K562 (cell line): ENCODE measurements around the gene SDCCAG8. TPM values are rescaled to one million over a fixed set of nuclear protein-coding genes. Genes with fewer than 3 reads are reported as not detected.

Experiments
- ATF7 ChIP-seq: fragments of 450-650 bp; IDR thresholded peaks from 2 replicates; pipeline ENCODE4 v1.7.1; 2014; ENCODE audit warnings: mild to moderate bottlenecking, moderate library complexity
- BACH1 ChIP-seq: fragments of 200-800 bp; sonication (Bioruptor generic); IDR thresholded peaks from 2 replicates; pipeline ENCODE4 v1.6.1; 2016; ENCODE audit warnings: missing genetic modification characterization, missing compliant biosample characterization
- BRD4 ChIP-seq: fragments of 200-600 bp; sonication (generic); IDR thresholded peaks from 2 replicates; pipeline ENCODE4 v1.6.1; 2017; ENCODE audit warnings: inconsistent platforms
- CBFA2T3 ChIP-seq: fragments of 450-650 bp; IDR thresholded peaks from 2 replicates; pipeline ENCODE4 v1.6.1; 2017
- ELF1 ChIP-seq: fragments of 200-800 bp; sonication (Bioruptor generic); IDR thresholded peaks from 2 replicates; pipeline ENCODE4 v1.6.1; 2016; ENCODE audit warnings: missing genetic modification characterization, missing compliant biosample characterization
- FOSL1 ChIP-seq: fragments of 200-800 bp; sonication (Bioruptor generic); conservative IDR thresholded peaks from 2 replicates; pipeline ENCODE4 v1.6.1; 2016; ENCODE audit warnings: missing genetic modification characterization, missing compliant biosample characterization
- FOXA1 ChIP-seq: fragments of 450-650 bp; IDR thresholded peaks from 2 replicates; pipeline ENCODE4 v1.6.1; 2016; ENCODE audit warnings: mild to moderate bottlenecking, borderline replicate concordance
- GABPA ChIP-seq: fragments of 200-800 bp; sonication (Bioruptor generic); conservative IDR thresholded peaks from 2 replicates; pipeline ENCODE4 v1.6.1; 2016; ENCODE audit warnings: low read depth, missing genetic modification characterization, missing compliant biosample characterization
- HEY1 ChIP-seq: fragments of 250-450 bp; sonication (Bioruptor Pico); IDR thresholded peaks from 2 replicates; pipeline ENCODE4 v1.5.0; 2020; ENCODE audit warnings: mild to moderate bottlenecking, moderate library complexity, borderline replicate concordance
- KDM4B ChIP-seq, 2 experiments: fragments of 450-650 bp in 1 of 2; sonication (generic) in 1 of 2; IDR thresholded peaks; 2 replicates each; pipeline ENCODE4 v1.6.1; 2016 to 2017; ENCODE audit warnings: borderline replicate concordance in 2 of 2, antibody characterized with exemption in 1 of 2, low read depth in 1 of 2, mild to moderate bottlenecking in 1 of 2
- MAFG ChIP-seq: fragments of 450-650 bp; conservative IDR thresholded peaks from 2 replicates; pipeline ENCODE4 v1.6.1; 2016; ENCODE audit warnings: missing genetic modification characterization, missing compliant biosample characterization
- NFE2L1 ChIP-seq: fragments of 450-650 bp; IDR thresholded peaks from 2 replicates; pipeline ENCODE4 v1.6.1; 2016; ENCODE audit warnings: missing genetic modification characterization, low read depth, mild to moderate bottlenecking, missing compliant biosample characterization, moderate library complexity, borderline replicate concordance
- NR2C1 ChIP-seq, 2 experiments: fragments of 450-650 bp; IDR thresholded peaks; 2 replicates each; pipeline ENCODE4 v1.6.1; 2017; ENCODE audit warnings: mild to moderate bottlenecking in 2 of 2, antibody characterized with exemption in 1 of 2, inconsistent platforms in 1 of 2, missing compliant biosample characterization in 1 of 2, missing genetic modification characterization in 1 of 2
- SLC30A9 ChIP-seq: fragments of 250-450 bp; sonication (Bioruptor Pico); IDR thresholded peaks from 2 replicates; pipeline ENCODE4 v1.8.0; 2022; ENCODE audit warnings: mild to moderate bottlenecking, moderate library complexity
- U2AF1 ChIP-seq: fragments of 200-400 bp; formaldehyde crosslinking; optimal IDR thresholded peaks from 2 replicates; pipeline ENCODE3; 2017; ENCODE audit warnings: mild to moderate bottlenecking, low read depth, low read length, moderate library complexity
- ZNF24 ChIP-seq: fragments of 450-650 bp; IDR thresholded peaks from 2 replicates; pipeline ENCODE4 v1.6.1; 2016
- polyA plus RNA-seq, 8 experiments: library from polyadenylated mRNA; depleted of rRNA in 4 of 8; stranded (reverse) in 5 of 8; unstranded in 3 of 8; fragments of >200 nt; fragmentation: Nextera tagmentation in 2 of 8; fragmentation: Illumina TruSeq in 1 of 8; extraction: Ambion mirVana in 2 of 8; extraction: Trizol in 1 of 8; gene quantifications; 2 replicates each; pipeline versions ENCODE4 v1.2.1 to v1.2.3, GENCODE V29; 2011 to 2014; ENCODE audit warnings: inconsistent platforms in 1 of 8, missing spikeins in 1 of 8
- total RNA-seq, 7 experiments: library from RNA; depleted of rRNA in 6 of 7; stranded (reverse); fragments of >200 nt in 6 of 7; fragmentation: Illumina TruSeq in 2 of 7; extraction: Trizol in 2 of 7; gene quantifications; 2 replicates each; pipeline versions ENCODE4 v1.2.1 to v1.2.3, GENCODE V29; 2011 to 2021; ENCODE audit warnings: low replicate concordance in 1 of 7
- TF ChIP-seq, protein P1 (sequence below), 2 experiments: fragments of 450-650 bp; IDR thresholded peaks; 2 replicates each; pipeline ENCODE4 v1.6.1; 2018; ENCODE audit warnings: mild to moderate bottlenecking in 2 of 2, low read depth in 1 of 2; ENCODE audit not compliant: partially characterized antibody in 2 of 2
- TF ChIP-seq, protein P2 (sequence below), 2 experiments: IDR thresholded peaks; 2 replicates each; pipeline ENCODE4 v1.6.1; 2012; ENCODE audit warnings: improper control_type of control experiment in 2 of 2, low read depth in 2 of 2, low read length in 2 of 2, borderline replicate concordance in 1 of 2
- TF ChIP-seq, protein P3 (sequence below): IDR thresholded peaks from 3 replicates; pipeline ENCODE4 v1.6.1; 2011; ENCODE audit warnings: borderline replicate concordance, mild to moderate bottlenecking, moderate library complexity; ENCODE audit not compliant: insufficient read length; ENCODE audit errors: extremely low read depth

Gene SDCCAG8
- total and polyA plus RNA-seq, 9 of the 15 experiments (the other 6 are each of a cell fraction or from before 2014, with no cell fraction given) = 17.9 to 36.7 (median 25.4) TPM

DNA sequence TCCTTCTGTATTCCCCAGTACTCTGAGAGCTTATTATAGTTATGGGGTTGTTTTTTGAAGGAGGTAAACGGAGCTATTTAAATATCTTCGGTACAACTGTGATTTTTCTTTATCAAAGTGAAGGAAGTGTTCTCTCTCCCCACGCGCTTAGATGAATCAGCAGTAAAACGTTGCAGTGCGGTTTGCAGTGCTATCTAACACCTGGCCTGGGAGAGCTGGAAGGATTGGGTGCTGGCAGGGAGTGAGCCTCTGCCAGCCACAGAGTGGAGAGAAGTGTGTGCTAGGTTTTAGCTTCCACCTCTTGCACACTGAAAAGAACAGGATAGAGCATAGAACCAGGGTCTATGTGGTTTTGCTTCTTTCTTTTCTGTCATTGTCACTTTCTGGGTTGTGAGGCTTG, 165.9 kb downstream of the SDCCAG8 start (continued):
- TF ChIP-seq, protein P1, sequence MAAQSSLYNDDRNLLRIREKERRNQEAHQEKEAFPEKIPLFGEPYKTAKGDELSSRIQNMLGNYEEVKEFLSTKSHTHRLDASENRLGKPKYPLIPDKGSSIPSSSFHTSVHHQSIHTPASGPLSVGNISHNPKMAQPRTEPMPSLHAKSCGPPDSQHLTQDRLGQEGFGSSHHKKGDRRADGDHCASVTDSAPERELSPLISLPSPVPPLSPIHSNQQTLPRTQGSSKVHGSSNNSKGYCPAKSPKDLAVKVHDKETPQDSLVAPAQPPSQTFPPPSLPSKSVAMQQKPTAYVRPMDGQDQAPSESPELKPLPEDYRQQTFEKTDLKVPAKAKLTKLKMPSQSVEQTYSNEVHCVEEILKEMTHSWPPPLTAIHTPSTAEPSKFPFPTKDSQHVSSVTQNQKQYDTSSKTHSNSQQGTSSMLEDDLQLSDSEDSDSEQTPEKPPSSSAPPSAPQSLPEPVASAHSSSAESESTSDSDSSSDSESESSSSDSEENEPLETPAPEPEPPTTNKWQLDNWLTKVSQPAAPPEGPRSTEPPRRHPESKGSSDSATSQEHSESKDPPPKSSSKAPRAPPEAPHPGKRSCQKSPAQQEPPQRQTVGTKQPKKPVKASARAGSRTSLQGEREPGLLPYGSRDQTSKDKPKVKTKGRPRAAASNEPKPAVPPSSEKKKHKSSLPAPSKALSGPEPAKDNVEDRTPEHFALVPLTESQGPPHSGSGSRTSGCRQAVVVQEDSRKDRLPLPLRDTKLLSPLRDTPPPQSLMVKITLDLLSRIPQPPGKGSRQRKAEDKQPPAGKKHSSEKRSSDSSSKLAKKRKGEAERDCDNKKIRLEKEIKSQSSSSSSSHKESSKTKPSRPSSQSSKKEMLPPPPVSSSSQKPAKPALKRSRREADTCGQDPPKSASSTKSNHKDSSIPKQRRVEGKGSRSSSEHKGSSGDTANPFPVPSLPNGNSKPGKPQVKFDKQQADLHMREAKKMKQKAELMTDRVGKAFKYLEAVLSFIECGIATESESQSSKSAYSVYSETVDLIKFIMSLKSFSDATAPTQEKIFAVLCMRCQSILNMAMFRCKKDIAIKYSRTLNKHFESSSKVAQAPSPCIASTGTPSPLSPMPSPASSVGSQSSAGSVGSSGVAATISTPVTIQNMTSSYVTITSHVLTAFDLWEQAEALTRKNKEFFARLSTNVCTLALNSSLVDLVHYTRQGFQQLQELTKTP (IDR thresholded peaks at IDR 0.05; ENCODE audit: low read depth in 1 of 2, partially characterized antibody in 2 of 2) = no peak
- no peak for TF ChIP-seq NR2C1 (IDR thresholded peaks at IDR 0.05)
- no peak for TF ChIP-seq NR2C1 (tag; IDR thresholded peaks at IDR 0.05)
- TF ChIP-seq, protein P2, sequence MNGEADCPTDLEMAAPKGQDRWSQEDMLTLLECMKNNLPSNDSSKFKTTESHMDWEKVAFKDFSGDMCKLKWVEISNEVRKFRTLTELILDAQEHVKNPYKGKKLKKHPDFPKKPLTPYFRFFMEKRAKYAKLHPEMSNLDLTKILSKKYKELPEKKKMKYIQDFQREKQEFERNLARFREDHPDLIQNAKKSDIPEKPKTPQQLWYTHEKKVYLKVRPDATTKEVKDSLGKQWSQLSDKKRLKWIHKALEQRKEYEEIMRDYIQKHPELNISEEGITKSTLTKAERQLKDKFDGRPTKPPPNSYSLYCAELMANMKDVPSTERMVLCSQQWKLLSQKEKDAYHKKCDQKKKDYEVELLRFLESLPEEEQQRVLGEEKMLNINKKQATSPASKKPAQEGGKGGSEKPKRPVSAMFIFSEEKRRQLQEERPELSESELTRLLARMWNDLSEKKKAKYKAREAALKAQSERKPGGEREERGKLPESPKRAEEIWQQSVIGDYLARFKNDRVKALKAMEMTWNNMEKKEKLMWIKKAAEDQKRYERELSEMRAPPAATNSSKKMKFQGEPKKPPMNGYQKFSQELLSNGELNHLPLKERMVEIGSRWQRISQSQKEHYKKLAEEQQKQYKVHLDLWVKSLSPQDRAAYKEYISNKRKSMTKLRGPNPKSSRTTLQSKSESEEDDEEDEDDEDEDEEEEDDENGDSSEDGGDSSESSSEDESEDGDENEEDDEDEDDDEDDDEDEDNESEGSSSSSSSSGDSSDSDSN (IDR thresholded peaks at IDR 0.05; ENCODE audit: borderline replicate concordance in 1 of 2, low read depth in 2 of 2, low read length in 2 of 2) = no peak
- TF ChIP-seq MAFG (tag) = peak; percentile 82
- TF ChIP-seq, protein P3, sequence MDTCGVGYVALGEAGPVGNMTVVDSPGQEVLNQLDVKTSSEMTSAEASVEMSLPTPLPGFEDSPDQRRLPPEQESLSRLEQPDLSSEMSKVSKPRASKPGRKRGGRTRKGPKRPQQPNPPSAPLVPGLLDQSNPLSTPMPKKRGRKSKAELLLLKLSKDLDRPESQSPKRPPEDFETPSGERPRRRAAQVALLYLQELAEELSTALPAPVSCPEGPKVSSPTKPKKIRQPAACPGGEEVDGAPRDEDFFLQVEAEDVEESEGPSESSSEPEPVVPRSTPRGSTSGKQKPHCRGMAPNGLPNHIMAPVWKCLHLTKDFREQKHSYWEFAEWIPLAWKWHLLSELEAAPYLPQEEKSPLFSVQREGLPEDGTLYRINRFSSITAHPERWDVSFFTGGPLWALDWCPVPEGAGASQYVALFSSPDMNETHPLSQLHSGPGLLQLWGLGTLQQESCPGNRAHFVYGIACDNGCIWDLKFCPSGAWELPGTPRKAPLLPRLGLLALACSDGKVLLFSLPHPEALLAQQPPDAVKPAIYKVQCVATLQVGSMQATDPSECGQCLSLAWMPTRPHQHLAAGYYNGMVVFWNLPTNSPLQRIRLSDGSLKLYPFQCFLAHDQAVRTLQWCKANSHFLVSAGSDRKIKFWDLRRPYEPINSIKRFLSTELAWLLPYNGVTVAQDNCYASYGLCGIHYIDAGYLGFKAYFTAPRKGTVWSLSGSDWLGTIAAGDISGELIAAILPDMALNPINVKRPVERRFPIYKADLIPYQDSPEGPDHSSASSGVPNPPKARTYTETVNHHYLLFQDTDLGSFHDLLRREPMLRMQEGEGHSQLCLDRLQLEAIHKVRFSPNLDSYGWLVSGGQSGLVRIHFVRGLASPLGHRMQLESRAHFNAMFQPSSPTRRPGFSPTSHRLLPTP = no peak
- peak; percentile 73; the same call in 1 of the 2 replicates for TF ChIP-seq BACH1 (tag)
- no peak for TF ChIP-seq SLC30A9
- TF ChIP-seq ZNF24 = no peak
- TF ChIP-seq ELF1 (tag) = no peak
- TF ChIP-seq HEY1 (CRISPR knock-in tag) = no peak
- 0 out of 2 replicates have a peak, but pooled peaks have one; percentile 18 for TF ChIP-seq NFE2L1 (tag)
- no peak for TF ChIP-seq KDM4B (IDR thresholded peaks at IDR 0.05; ENCODE audit: borderline replicate concordance in 2 of 2, low read depth in 1 of 2)
- TF ChIP-seq ATF7 = 0 out of 2 replicates have a peak, but pooled peaks have one; percentile 34
- TF ChIP-seq FOXA1 = no peak
- TF ChIP-seq BRD4 = 0 out of 2 replicates have a peak, but pooled peaks have one; percentile 33
- 0 out of 2 replicates have a peak, but pooled peaks have one; percentile 16 for TF ChIP-seq GABPA (tag)
- TF ChIP-seq U2AF1 = no peak
- peak; percentile 74 for TF ChIP-seq FOSL1
- peak; percentile 78 for TF ChIP-seq CBFA2T3
